Stomach smooth muscle (tissue), 2 donors: ENCODE measurements around the gene FHIT.

ENCODE experiments used
- H3K27ac ChIP-seq: one replicate; pipeline ENCODE4 v1.7.0; 2013; ENCODE audit warnings: mild to moderate bottlenecking, low read length, inconsistent platforms
- H3K27me3 ChIP-seq, 2 donors: one replicate each; pipeline ENCODE4 v1.7.0; 2013; ENCODE audit warnings: low read length in 2 of 2; ENCODE audit not compliant: insufficient read depth in 2 of 2, control insufficient read depth in 1 of 2
- H3K36me3 ChIP-seq, 2 donors: one replicate each; pipeline ENCODE4 v1.7.0; 2013; ENCODE audit warnings: low read length in 2 of 2; ENCODE audit not compliant: control insufficient read depth in 2 of 2, insufficient read depth in 2 of 2
- H3K4me1 ChIP-seq: one replicate; pipeline ENCODE4 v1.7.0; 2013; ENCODE audit warnings: low read length; ENCODE audit not compliant: control insufficient read depth, insufficient read depth
- H3K4me3 ChIP-seq, 2 donors: one replicate each; pipeline ENCODE4 v1.7.0; 2013; ENCODE audit warnings: low read length in 2 of 2
- H3K9ac ChIP-seq, 2 donors: one replicate each; pipeline ENCODE4 v1.7.0; 2013; ENCODE audit warnings: low read length in 2 of 2, mild to moderate bottlenecking in 1 of 2
- H3K9me3 ChIP-seq, 2 donors: one replicate each; pipeline ENCODE4 v1.7.0; 2013; ENCODE audit warnings: low read length in 2 of 2; ENCODE audit not compliant: control insufficient read depth in 2 of 2
- donor health status: healthy.
- donor health status: Pancreatic carcinoma.

The FHIT gene

GRCh38 chr3:60225848-60226247 is 1025.4 kb downstream of the FHIT start:
- Histone ChIP-seq H3K9me3 (no peaks in the 10 kb centered on the region), H3K4me1 (no peaks in the 10 kb centered on the region), H3K9ac (no peak overlapping the region), H3K4me3 (no peak overlapping the region), H3K27me3 (no peaks in the 10 kb centered on the region), H3K27ac (no peak overlapping the region), H3K36me3 (no peaks in the 10 kb centered on the region)

GRCh38 chr3:60220768-60221167 is 1030.5 kb downstream of the FHIT start:
- Histone ChIP-seq H3K4me1 (no peaks in the 10 kb centered on the region), H3K9ac (no peak overlapping the region), H3K4me3 (no peak overlapping the region), H3K9me3 (no peaks in the 10 kb centered on the region), H3K27ac (no peak overlapping the region), H3K27me3 (no peaks in the 10 kb centered on the region), H3K36me3 (no peaks in the 10 kb centered on the region)

GRCh38 chr3:60219501-60219900 is 1031.8 kb downstream of the FHIT start:
- Histone ChIP-seq H3K36me3 (no peaks in the 10 kb centered on the region), H3K4me3 (no peak overlapping the region), H3K27ac (no peak overlapping the region), H3K4me1 (no peaks in the 10 kb centered on the region), H3K9me3 (no peaks in the 10 kb centered on the region), H3K9ac (no peak overlapping the region), H3K27me3 (no peaks in the 10 kb centered on the region)

GRCh38 chr3:60217156-60217911 is 1033.9 kb downstream of the FHIT start:
- Histone ChIP-seq H3K9me3 (no peaks in the 10 kb centered on the region), H3K4me3 (no peak overlapping the region), H3K36me3 (no peaks in the 10 kb centered on the region), H3K9ac (no peak overlapping the region), H3K27me3 (no peaks in the 10 kb centered on the region), H3K27ac (no peak overlapping the region), H3K4me1 (no peaks in the 10 kb centered on the region)

GRCh38 chr3:60216462-60217075 is 1034.7 kb downstream of the FHIT start:
- Histone ChIP-seq H3K27ac (no peak overlapping the region), H3K9ac (no peak overlapping the region), H3K4me1 (no peaks in the 10 kb centered on the region), H3K36me3 (no peaks in the 10 kb centered on the region), H3K27me3 (no peaks in the 10 kb centered on the region), H3K9me3 (no peaks in the 10 kb centered on the region), H3K4me3 (no peak overlapping the region)

- no peak overlapping the region for H3K9ac ChIP-seq
- H3K9me3 ChIP-seq = no peaks in the 10 kb centered on the region
- no peaks in the 10 kb centered on the region for H3K36me3 ChIP-seq
- no peak overlapping the region for H3K27ac ChIP-seq
- no peaks in the 10 kb centered on the region for H3K4me1 ChIP-seq
- no peak overlapping the region for H3K4me3 ChIP-seq
- no peaks in the 10 kb centered on the region for H3K27me3 ChIP-seq
These were observed 1035.3 kb downstream of the FHIT start for GRCh38 chr3:60215946-60216345.

- Histone ChIP-seq H3K9ac (no peak overlapping the region), H3K27me3 (no peaks in the 10 kb centered on the region), H3K4me1 (no peaks in the 10 kb centered on the region), H3K9me3 (no peaks in the 10 kb centered on the region), H3K36me3 (no peaks in the 10 kb centered on the region), H3K4me3 (no peak overlapping the region), H3K27ac (no peak overlapping the region)
These were observed 1043.3 kb downstream of the FHIT start for GRCh38 chr3:60207905-60208304.

GRCh38 chr3:60206206-60206605 is 1045.0 kb downstream of the FHIT start:
- no peaks in the 10 kb centered on the region for H3K27me3 ChIP-seq
- no peak overlapping the region for H3K4me3 ChIP-seq
- no peak overlapping the region for H3K27ac ChIP-seq
- no peak overlapping the region for H3K9ac ChIP-seq
- H3K36me3 ChIP-seq = no peaks in the 10 kb centered on the region
- H3K4me1 ChIP-seq = no peaks in the 10 kb centered on the region
- H3K9me3 ChIP-seq = no peaks in the 10 kb centered on the region

- Histone ChIP-seq H3K4me1 (no peaks in the 10 kb centered on the region), H3K36me3 (no peaks in the 10 kb centered on the region), H3K27me3 (no peaks in the 10 kb centered on the region), H3K9me3 (no peaks in the 10 kb centered on the region), H3K9ac (no peak overlapping the region), H3K27ac (no peak overlapping the region), H3K4me3 (no peak overlapping the region)
These were observed 1049.1 kb downstream of the FHIT start for GRCh38 chr3:60202052-60202726.

- H3K4me1 ChIP-seq = no peaks in the 10 kb centered on the region
- H3K36me3 ChIP-seq = no peaks in the 10 kb centered on the region
- no peak overlapping the region for H3K27ac ChIP-seq
- no peak overlapping the region for H3K9ac ChIP-seq
- H3K4me3 ChIP-seq = no peak overlapping the region
- H3K9me3 ChIP-seq = no peaks in the 10 kb centered on the region
- H3K27me3 ChIP-seq = no peaks in the 10 kb centered on the region
These were observed 1051.9 kb downstream of the FHIT start for GRCh38 chr3:60199306-60199705.
